ENCODE data around the gene RPL10A.

The RPL10A gene

GRCh38 chr6:35448191-35448590 lies 20.0 kb upstream of the RPL10A start:
- DNase-seq (ENCODE audit: low read depth): no peak

- peak; percentile 89 for DNase-seq (ENCODE audit: low read depth)
Measured at GRCh38 chr6:35449287-35449881, 18.8 kb upstream of the RPL10A start.

GRCh38 chr6:35451354-35452182 lies 16.6 kb upstream of the RPL10A start:
- DNase-seq (ENCODE audit: low read depth): peak; percentile 25

- peak; percentile 94 for DNase-seq (ENCODE audit: low read depth)
Measured at GRCh38 chr6:35452183-35453090, 15.8 kb upstream of the RPL10A start, which contains the start of gene FANCE. TSS of gene FANCE (plus strand) at chr6:35452338. CDS start at chr6:35452546, 208 bp downstream.

- no peak for DNase-seq (ENCODE audit: low read depth)
Measured at GRCh38 chr6:35453236-35453635, 15.0 kb upstream of the RPL10A start.

- no peak for DNase-seq (ENCODE audit: low read depth)
Measured at GRCh38 chr6:35454391-35455110, 13.7 kb upstream of the RPL10A start.

GRCh38 chr6:35457907-35458306 lies 10.3 kb upstream of the RPL10A start:
- DNase-seq (ENCODE audit: low read depth): no peak

- no peak for DNase-seq (ENCODE audit: low read depth)
Measured at GRCh38 chr6:35461270-35461669, 6.9 kb upstream of the RPL10A start.

- no peak for DNase-seq (ENCODE audit: low read depth)
Measured at GRCh38 chr6:35463292-35463691, 4.9 kb upstream of the RPL10A start.

GRCh38 chr6:35465646-35466045 lies 2.6 kb upstream of the RPL10A start:
- DNase-seq (ENCODE audit: low read depth): no peak

GRCh38 chr6:35468980-35469750 lies 964 bp downstream of the RPL10A start:
- DNase-seq (ENCODE audit: low read depth): peak; percentile 21

GRCh38 chr6:35469751-35470662 lies 1.8 kb downstream of the RPL10A start:
- DNase-seq (ENCODE audit: low read depth): peak; percentile 62

- DNase-seq (ENCODE audit: low read depth): no peak
Measured at GRCh38 chr6:35470663-35471120, 2.5 kb downstream of the RPL10A start.

- DNase-seq (ENCODE audit: low read depth): peak; percentile 18
Measured at GRCh38 chr6:35471836-35472345, 3.7 kb downstream of the RPL10A start.

- peak; percentile 43 for DNase-seq (ENCODE audit: low read depth)
Measured at GRCh38 chr6:35473075-35473849, 5.1 kb downstream of the RPL10A start.

- no peak for DNase-seq (ENCODE audit: low read depth)
Measured at GRCh38 chr6:35473850-35474130, 5.6 kb downstream of the RPL10A start.

GRCh38 chr6:35474131-35474941 lies 6.1 kb downstream of the RPL10A start:
- DNase-seq (ENCODE audit: low read depth): peak; percentile 49

- DNase-seq (ENCODE audit: low read depth): no peak
Measured at GRCh38 chr6:35474942-35475570, 6.9 kb downstream of the RPL10A start.

Measured in ELR (cell line).